AG04449 (cell line): ENCODE results near the gene TTC32.
"Not testable (repeated sequence)": the region's sequence is repeated elsewhere in the genome, so short reads cannot be mapped to it uniquely, and the experiment has no call there.

Experiments used
- CTCF ChIA-PET: fragments of 350-600 bp; formaldehyde crosslinking; extraction: SDS; loops from one replicate; lab custom pipeline; 2021; ENCODE audit warnings: antibody characterized with exemption; lab: Yijun Ruan, JAX
- POLR2A ChIA-PET: fragments of 400-600, 350-600 bp; formaldehyde crosslinking; extraction: SDS; loops from one replicate; lab custom pipeline; 2020; ENCODE audit warnings: antibody characterized with exemption, inconsistent platforms; lab: Yijun Ruan, JAX
- DNase-seq: peaks from one replicate; pipeline ENCODE4 v3.0.0-alpha.2; 2010; ENCODE audit warnings: low read depth, low spot score
- H3K4me3 ChIP-seq: 2 replicates; pipeline ENCODE4 v1.5.1; 2011; ENCODE audit warnings: low read depth, mild to moderate bottlenecking, control low read depth, low read length
- CTCF ChIP-seq: IDR thresholded peaks from one replicate; pipeline ENCODE4 v1.5.1; 2011; ENCODE audit warnings: mild to moderate bottlenecking, moderate library complexity, low read length, control low read depth, inconsistent platforms; ENCODE audit not compliant: insufficient read depth; ENCODE audit errors: missing control alignments

TTC32 gene

GRCh38 chr2:19942199-19942598, 40.4 kb upstream of the TTC32 start:
- no peak for DNase-seq
- H3K4me3 ChIP-seq: no peak overlapping the region
- POLR2A ChIA-PET: no interaction called here
- TF ChIP-seq CTCF: no peak
- CTCF ChIA-PET: interaction anchor here (0.9 to 4.3 kb wide), 4 partner anchors 10 to 349 kb away, joined by 3 to 30 read pairs (median 4); no protein-coding TSS in a partner anchor

- CTCF ChIA-PET: no interaction called here
Measured at GRCh38 chr2:19937004-19937403, 35.2 kb upstream of the TTC32 start.

GRCh38 chr2:19936203-19936602, 34.4 kb upstream of the TTC32 start:
- POLR2A ChIA-PET: no interaction called here
- no peak for TF ChIP-seq CTCF
- DNase-seq: no peak
- no peak overlapping the region for H3K4me3 ChIP-seq
- CTCF ChIA-PET: interaction anchor here (1.4 kb wide), 1 partner anchor 20 kb away, joined by 5 read pairs; no protein-coding TSS in a partner anchor

More at GRCh38 chr2:19937004-19937403, 35.2 kb upstream of the TTC32 start:
- no peak for DNase-seq
- H3K4me3 ChIP-seq: no peak overlapping the region
- POLR2A ChIA-PET: no interaction called here
- no peak for TF ChIP-seq CTCF

GRCh38 chr2:19933351-19933981, 31.7 kb upstream of the TTC32 start:
- no peak for TF ChIP-seq CTCF
- no peak overlapping the region for H3K4me3 ChIP-seq
- ChIA-PET CTCF (interaction anchor here (1.8 kb wide), 1 partner anchor 22 kb away, joined by 8 read pairs; no protein-coding TSS in a partner anchor), POLR2A (interaction anchor here (0.8 to 1.7 kb wide), 2 partner anchors 22 to 32 kb away, joined by 3 to 4 read pairs; partner anchors contain the start of gene TTC32)
- DNase-seq: peak; percentile 10

- no peak overlapping the region for H3K4me3 ChIP-seq
- ChIA-PET POLR2A (no interaction called here), CTCF (interaction anchor here (1.8 kb wide), 1 partner anchor 23 kb away, joined by 8 read pairs; no protein-coding TSS in a partner anchor)
- TF ChIP-seq CTCF: no peak
- no peak for DNase-seq
Measured at GRCh38 chr2:19932928-19933327, 31.1 kb upstream of the TTC32 start.

GRCh38 chr2:19929226-19929625, 27.4 kb upstream of the TTC32 start:
- no peak overlapping the region for H3K4me3 ChIP-seq
- ChIA-PET CTCF (no interaction called here), POLR2A (no interaction called here)
- no peak for DNase-seq
- TF ChIP-seq CTCF: no peak

GRCh38 chr2:19927816-19928215, 26.0 kb upstream of the TTC32 start:
- DNase-seq, H3K4me3 ChIP-seq, POLR2A ChIA-PET: not testable (repeated sequence)
- CTCF ChIA-PET: interaction anchor here (1.1 kb wide), 1 partner anchor 87 kb away, joined by 5 read pairs; no protein-coding TSS in a partner anchor

- CTCF ChIA-PET, POLR2A ChIA-PET, H3K4me3 ChIP-seq, DNase-seq: not testable (repeated sequence)
Measured at GRCh38 chr2:19924526-19924925, 22.7 kb upstream of the TTC32 start.

GRCh38 chr2:19922188-19922587, 20.4 kb upstream of the TTC32 start:
- CTCF ChIA-PET, H3K4me3 ChIP-seq, DNase-seq, POLR2A ChIA-PET: not testable (repeated sequence)
